Thyroid gland (tissue), 4 donors: ENCODE data around the gene ABR. TPM values are rescaled to one million over a fixed set of nuclear protein-coding genes. Genes with fewer than 3 reads are reported as not detected.

Experiments used
- DNase-seq, 2 donors: peaks; one replicate each; pipeline ENCODE4 v3.0.0-alpha.2; 2019
- H3K27ac ChIP-seq, 3 donors: fragments of 200-600 bp; sonication (generic); 1 replicate in 2 of 3; 2 replicates in 1 of 3; pipeline ENCODE4 v1.5.1; 2016 to 2019; ENCODE audit warnings: mild to moderate bottlenecking in 1 of 3, moderate library complexity in 1 of 3
- H3K27me3 ChIP-seq: fragments of 200-600 bp; sonication (generic); one replicate; pipeline ENCODE4 v1.5.1; 2019
- H3K36me3 ChIP-seq, 2 donors: fragments of 200-600 bp; sonication (generic); one replicate each; pipeline ENCODE4 v1.5.1; 2016 to 2019
- H3K4me1 ChIP-seq, 2 donors: fragments of 200-600 bp; sonication (generic); one replicate each; pipeline ENCODE4 v1.5.1; 2017 to 2019
- H3K4me3 ChIP-seq, 3 donors: fragments of 200-600 bp; sonication (generic); replicated peaks in 1 of 3; 1 replicate in 2 of 3; 2 replicates in 1 of 3; pipeline ENCODE4 v1.5.1; 2016; ENCODE audit warnings: mild to moderate bottlenecking in 1 of 3
- H3K9me3 ChIP-seq: fragments of 200-600 bp; sonication (generic); one replicate; pipeline ENCODE4 v1.5.1; 2017
- CTCF ChIP-seq, 6 experiments: fragments of 200-600 bp in 3 of 6; fragments of 450-650 bp in 3 of 6; sonication (generic) in 3 of 6; IDR thresholded peaks; one replicate each; pipeline ENCODE4 v1.5.1; 2016 to 2019; ENCODE audit warnings: antibody characterized with exemption in 6 of 6, mild to moderate bottlenecking in 2 of 6, inconsistent platforms in 1 of 6, moderate library complexity in 1 of 6
- POLR2A ChIP-seq, 2 donors: fragments of 450-650 bp; IDR thresholded peaks; one replicate each; pipeline ENCODE4 v1.6.1; 2017; ENCODE audit warnings: antibody characterized with exemption in 2 of 2, mild to moderate bottlenecking in 2 of 2, moderate library complexity in 1 of 2
- WGBS, 2 donors: methylation state at CpG; one replicate each; pipeline ENCODE4 v1.1.5; 2017; 5-methylcytosine and 5-hydroxymethylcytosine counted together
- intact Hi-C: fragments of 100-400 bp; cut with DNase I; formaldehyde crosslinking; loops from one replicate; pipeline ENCODE4 v1.15.1; 2023
- total RNA-seq, 4 donors: library from RNA; depleted of rRNA; stranded (reverse); fragments of >200 nt; gene quantifications; one replicate each; pipeline ENCODE4 v1.2.3, GENCODE V29; 2016

Gene ABR
- total RNA-seq, 4 donors from 2014 or later: 23.7 to 33.7 (median 31.5) TPM

- Histone ChIP-seq H3K27ac (no peak overlapping the region), H3K4me1 (peaks cover 14 to 56% of the 10 kb centered on the region in 2 donors), H3K27me3 (peaks cover 10% of the 10 kb centered on the region), H3K4me3 (no peak overlapping the region), H3K36me3 (no peaks in the 10 kb centered on the region), H3K9me3 (no peaks in the 10 kb centered on the region)
- no peak for DNase-seq
- no peak for TF ChIP-seq POLR2A (IDR thresholded peaks at IDR 0.05)
- TF ChIP-seq CTCF (IDR thresholded peaks at IDR 0.05): no peak
- 46 to 49% methylated on average over 14 of the region's 14 CpGs for WGBS, 2 donors
- intact Hi-C loops: no loop called here
Observed at GRCh38 chr17:1181753-1182137, 2.0 kb upstream of the ABR start.

GRCh38 chr17:1180958-1181752, 1.4 kb upstream of the ABR start:
- H3K27ac ChIP-seq: no peak overlapping the region
- no peaks in the 10 kb centered on the region for H3K9me3 ChIP-seq
- no peaks in the 10 kb centered on the region for H3K36me3 ChIP-seq
- intact Hi-C loops: no loop called here
- H3K4me3 ChIP-seq: no peak overlapping the region
- H3K4me1 ChIP-seq: peaks cover 14 to 53% of the 10 kb centered on the region in 2 donors
- 30 to 32% methylated on average over 12 to 18 of the region's 23 CpGs for whole genome bisulfite sequencing, 2 donors
- peaks cover 10% of the 10 kb centered on the region for H3K27me3 ChIP-seq
- TF ChIP-seq POLR2A (IDR thresholded peaks at IDR 0.05): no peak
- TF ChIP-seq CTCF (IDR thresholded peaks at IDR 0.05): no peak
- no peak for DNase-seq

GRCh38 chr17:1179112-1179817, 516 bp downstream of the ABR start:
- peak overlapping the region in 1 of 3 donors; percentile 83 for H3K4me3 ChIP-seq
- no peaks in the 10 kb centered on the region for H3K36me3 ChIP-seq
- peaks cover 10% of the 10 kb centered on the region for H3K27me3 ChIP-seq
- no peak for TF ChIP-seq POLR2A (IDR thresholded peaks at IDR 0.05)
- TF ChIP-seq CTCF (IDR thresholded peaks at IDR 0.05): no peak
- no peaks in the 10 kb centered on the region for H3K9me3 ChIP-seq
- intact Hi-C loops: no loop called here
- H3K4me1 ChIP-seq: peaks cover 14 to 50% of the 10 kb centered on the region in 2 donors
- no peak for DNase-seq
- H3K27ac ChIP-seq: peak overlapping the region in 2 of 3 donors; percentile 15 to 22
- WGBS, 2 donors: 0 to 3% methylated on average over 7 to 10 of the region's 69 CpGs

- intact Hi-C loops: no loop called here
- H3K4me1 ChIP-seq: peaks cover 14 to 37% of the 10 kb centered on the region in 2 donors
- no peaks in the 10 kb centered on the region for H3K9me3 ChIP-seq
- no peak overlapping the region for H3K4me3 ChIP-seq
- 38 to 45% methylated on average over 7 of the region's 9 CpGs for WGBS, 2 donors
- TF ChIP-seq POLR2A (IDR thresholded peaks at IDR 0.05): no peak
- TF ChIP-seq CTCF (IDR thresholded peaks at IDR 0.05): no peak
- peak overlapping the region in 1 of 3 donors; percentile 24 for H3K27ac ChIP-seq
- peaks cover 10% of the 10 kb centered on the region for H3K27me3 ChIP-seq
- no peaks in the 10 kb centered on the region for H3K36me3 ChIP-seq
- no peak for DNase-seq
Observed at GRCh38 chr17:1177016-1177700, 2.6 kb downstream of the ABR start.
